ENCODE data around the gene NRL.

Gene NRL

DNA sequence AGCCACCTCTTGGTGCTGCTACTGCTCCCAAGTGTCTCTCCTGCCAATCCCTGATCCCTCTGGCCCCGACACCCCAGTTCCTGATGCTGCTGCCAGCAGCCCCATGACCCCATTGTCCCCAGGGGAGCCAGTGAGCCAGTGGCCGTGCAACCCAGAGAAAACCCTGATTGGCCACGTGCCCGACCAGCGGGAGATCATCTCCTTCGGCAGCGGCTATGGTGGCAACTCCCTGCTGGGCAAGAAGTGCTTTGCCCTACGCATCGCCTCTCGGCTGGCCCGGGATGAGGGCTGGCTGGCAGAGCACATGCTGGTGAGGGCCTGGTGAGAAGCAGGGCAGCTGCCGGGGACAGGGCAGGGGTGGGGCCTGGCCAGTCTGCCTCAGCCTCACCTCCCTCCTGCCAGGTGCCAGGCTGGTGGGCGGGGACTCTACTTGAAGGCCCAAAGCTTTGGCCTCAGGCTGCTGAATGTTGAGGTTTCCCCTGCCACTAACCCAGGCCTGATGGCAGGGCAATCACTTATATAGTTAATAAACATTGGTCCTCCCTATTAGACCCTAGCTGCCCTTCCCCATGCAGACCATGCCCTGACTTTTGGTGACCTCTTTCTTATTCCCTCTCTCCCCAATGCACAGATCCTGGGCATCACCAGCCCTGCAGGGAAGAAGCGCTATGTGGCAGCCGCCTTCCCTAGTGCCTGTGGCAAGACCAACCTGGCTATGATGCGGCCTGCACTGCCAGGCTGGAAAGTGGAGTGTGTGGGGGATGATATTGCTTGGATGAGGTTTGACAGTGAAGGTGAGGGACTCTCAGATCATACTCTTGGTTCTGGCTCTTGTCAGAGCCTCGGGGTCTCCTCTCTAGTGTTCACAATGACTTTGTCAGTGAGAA is 15.6 kb downstream of the NRL start:
- DNase-seq, result no peak

DNA sequence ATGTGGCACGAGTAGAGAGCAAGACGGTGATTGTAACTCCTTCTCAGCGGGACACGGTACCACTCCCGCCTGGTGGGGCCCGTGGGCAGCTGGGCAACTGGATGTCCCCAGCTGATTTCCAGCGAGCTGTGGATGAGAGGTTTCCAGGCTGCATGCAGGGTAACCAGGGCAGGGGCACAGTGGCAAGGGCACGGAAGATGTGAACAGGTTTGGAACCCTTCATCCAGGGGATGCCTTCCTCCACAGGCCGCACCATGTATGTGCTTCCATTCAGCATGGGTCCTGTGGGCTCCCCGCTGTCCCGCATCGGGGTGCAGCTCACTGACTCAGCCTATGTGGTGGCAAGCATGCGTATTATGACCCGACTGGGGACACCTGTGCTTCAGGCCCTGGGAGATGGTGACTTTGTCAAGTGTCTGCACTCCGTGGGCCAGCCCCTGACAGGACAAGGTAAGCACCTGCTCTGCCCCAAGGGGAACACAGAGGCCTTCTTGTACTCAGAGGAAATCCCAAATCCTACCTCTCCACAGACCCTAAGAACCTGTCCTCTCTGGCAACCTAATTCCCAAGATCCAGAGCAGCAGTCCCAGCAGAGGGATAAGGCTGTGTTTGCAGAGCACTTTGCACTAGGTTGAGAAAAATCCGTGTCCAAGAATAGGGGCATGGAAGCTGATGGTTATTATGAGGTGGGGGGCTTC is 16.4 kb downstream of the NRL start:
- DNase-seq, result no peak

GRCh38 chr14:24096545-24097181 is 18.1 kb downstream of the NRL start:
- DNase-seq, result no peak

DNA sequence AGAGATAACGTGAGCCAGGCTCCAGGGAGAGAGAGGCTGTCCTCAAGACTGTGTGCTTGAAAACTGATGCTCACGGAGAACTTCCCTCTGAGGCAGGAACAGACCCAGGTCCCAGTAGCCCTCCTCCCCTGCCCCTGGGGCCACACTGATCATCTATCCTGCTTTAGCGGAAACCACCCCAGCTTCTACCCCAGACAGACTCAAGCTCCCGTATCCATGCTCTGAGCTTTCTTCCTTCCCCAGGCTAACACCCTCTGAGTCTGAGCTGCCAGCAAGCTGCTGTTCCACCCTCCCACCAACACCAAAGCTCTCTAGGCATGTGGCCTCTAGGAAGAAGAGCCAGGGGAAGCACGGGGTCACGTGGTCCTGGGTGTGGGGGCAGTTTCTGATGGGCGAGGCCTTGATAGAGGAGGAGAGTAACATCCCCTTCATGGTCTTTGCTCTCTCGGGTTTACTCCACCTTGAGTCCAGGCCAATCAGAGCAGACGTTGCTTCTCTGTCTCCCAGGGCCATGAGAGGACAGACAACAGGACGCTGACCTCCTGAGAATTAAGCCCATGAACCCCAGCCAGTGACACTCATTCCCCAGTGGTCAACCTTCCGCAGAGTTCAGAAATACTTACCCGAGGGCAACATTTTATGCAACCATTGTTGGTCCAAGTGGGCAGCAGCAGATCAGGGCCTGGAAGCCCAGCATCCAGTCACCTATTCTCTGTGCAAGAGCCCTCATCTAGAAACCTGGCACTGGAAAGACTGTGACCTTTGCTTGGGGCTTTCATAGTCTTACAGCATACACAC is 19.3 kb downstream of the NRL start:
- peak; percentile 80 for DNase-seq

DNA sequence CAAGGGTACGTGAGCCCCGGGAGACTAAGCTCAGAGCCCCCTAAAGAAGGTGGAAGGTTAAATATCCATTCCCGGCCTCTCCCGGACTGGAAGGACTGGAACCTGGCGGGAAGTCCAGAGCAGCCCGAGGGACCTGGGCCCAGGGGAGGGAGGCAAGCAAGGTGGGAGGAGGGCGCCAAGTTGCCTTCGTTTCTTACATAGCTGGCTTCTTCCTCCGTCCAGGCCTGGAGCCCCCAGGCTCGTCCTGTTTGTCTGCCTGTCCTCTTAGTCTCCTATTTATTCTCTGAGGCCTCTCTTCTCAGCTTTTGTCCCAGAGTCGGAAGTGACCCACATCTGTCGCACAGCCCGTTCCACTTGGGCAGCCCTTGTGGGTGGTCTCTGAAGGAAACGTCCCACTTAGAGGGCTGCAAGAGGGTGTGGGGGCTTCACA is 19.9 kb downstream of the NRL start:
- DNase-seq, result no peak

DNA sequence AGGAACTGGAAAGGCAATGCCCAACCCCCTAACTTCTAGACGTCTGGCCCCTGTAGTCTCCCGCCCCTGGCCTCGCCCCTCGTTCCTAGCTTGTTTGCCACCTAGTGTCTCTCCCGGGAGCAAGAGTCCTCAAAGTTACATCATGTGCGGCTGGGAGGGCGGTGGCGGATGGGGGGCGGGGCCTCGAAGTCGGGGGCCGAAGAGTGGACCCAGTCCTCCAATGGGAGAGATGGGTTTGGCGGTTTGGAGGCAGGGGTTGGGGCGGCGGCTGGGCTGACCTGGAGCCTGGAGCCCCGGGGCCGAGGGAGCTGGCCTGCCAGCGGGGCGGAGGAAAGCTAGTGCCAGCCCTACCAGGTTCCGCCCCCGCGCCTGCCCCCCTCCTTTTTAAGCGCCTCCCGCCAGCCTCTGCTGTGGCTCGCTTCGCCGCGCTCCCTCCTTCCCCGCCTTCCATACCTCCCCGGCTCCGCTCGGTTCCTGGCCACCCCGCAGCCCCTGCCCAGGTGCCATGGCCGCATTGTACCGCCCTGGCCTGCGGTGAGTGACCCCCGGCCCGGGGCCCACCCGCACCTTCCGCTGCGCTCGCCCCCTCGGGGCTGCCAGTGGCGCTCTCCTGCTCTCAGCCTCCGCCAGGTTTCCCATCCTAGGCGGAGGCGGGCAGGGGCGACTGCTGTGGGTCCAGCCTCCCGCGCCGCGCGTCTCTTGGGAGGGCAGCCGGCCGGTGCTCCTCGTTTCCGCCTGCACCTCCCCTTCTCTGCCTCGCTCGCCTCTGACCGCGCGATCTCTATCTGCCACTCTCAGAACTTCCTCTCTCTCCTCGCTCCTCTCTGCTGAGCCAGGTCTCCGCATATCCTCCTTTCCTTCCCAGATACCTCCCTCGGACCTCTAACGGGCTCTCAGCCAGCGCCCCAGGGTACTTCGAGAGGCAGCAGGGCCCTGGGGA is 20.6 kb downstream of the NRL start, which contains the start of gene PCK2:
TSS of gene PCK2 (plus strand) at position 411 of the 940 bp plus-strand sequence. CDS start at position 506, 95 bp downstream.
- DNase-seq, result peak; percentile 99

DNA sequence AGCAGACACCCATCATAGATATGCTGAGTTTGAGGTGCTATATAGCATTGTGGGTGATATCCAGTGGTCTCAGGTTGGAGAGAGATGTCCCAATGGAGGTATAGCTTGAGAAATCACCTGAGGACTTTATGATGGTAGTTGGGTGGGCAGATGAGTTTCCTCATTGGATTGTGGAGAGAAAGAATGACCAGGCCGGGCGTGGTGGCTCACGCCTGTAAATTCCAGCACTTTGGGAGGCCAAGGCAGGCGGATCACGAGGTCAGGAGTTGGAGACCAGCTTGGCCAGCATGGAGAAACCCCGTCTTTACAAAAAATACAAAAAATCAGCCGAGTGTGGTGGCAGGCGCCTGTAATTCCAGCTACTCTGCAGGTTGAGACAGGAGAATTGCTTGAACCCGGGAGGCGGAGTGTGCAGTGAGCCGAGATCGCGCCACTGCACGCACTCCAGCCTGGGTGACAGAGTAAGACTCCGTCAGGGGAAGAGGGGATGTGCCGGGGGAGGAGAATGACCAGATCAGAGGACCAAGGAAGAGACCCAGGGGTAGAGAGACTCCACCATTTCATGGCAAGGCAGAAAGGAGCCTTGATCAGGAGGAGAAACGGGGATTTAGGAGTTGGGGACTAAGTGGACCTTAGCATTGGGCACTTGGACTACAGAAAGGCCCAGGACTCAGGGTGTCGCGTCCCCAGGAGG is 21.4 kb downstream of the NRL start:
- no peak for DNase-seq

GRCh38 chr14:24092505-24093206 is 22.1 kb downstream of the NRL start:
- no peak for DNase-seq

DNA sequence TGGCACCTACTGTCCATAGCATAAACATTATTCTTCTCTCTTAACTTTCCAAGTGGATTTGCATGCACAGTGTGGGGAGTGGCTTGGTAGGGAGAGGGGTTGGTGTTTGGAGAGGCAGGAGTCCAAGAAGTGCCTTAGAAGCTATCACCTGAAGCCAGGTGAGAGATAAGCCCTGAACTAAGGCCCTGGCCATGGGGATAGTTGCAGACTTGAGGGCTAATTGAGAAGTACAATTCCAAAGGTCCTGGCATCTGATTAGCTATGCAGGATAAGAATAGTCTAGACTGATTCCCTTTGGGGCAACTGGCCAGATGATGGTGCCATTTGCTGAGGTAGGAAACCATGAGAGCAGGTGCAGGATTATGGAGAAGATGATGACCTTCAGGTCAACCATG is 22.6 kb downstream of the NRL start:
- DNase-seq, result no peak

DNA sequence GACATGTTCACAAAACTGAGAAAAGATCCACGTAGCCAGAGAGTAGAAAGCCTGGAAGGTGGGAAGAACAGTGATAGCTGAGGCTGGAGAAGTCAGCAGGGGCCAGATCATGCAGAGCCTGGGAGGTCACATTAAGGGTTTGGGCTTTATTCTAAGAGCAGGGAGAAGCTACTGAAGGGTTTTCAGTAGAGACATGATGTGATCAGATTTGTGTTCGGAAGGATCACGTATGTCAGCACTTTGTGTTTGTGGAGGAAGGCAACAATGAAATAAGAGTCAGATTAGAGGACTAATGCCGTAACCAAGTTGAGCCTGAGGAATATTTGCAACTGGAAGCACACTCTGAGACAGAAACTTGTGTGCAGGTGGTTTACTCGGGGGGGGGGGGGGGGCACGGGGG is 24.9 kb downstream of the NRL start:
- no peak for DNase-seq

GRCh38 chr14:24088095-24088494 is 26.7 kb downstream of the NRL start:
- DNase-seq, result no peak

GRCh38 chr14:24087004-24087403 is 27.7 kb downstream of the NRL start:
- DNase-seq, result no peak

- DNase-seq, result no peak
Measured at GRCh38 chr14:24086193-24086955, 28.4 kb downstream of the NRL start.

GRCh38 chr14:24085215-24085614 is 29.5 kb downstream of the NRL start:
- no peak for DNase-seq

GRCh38 chr14:24084440-24084839 is 30.3 kb downstream of the NRL start:
- DNase-seq, result no peak

GRCh38 chr14:24083462-24083861 is 31.3 kb downstream of the NRL start:
- no peak for DNase-seq

GRCh38 chr14:24082411-24083080 is 32.2 kb downstream of the NRL start:
- no peak for DNase-seq

DNA sequence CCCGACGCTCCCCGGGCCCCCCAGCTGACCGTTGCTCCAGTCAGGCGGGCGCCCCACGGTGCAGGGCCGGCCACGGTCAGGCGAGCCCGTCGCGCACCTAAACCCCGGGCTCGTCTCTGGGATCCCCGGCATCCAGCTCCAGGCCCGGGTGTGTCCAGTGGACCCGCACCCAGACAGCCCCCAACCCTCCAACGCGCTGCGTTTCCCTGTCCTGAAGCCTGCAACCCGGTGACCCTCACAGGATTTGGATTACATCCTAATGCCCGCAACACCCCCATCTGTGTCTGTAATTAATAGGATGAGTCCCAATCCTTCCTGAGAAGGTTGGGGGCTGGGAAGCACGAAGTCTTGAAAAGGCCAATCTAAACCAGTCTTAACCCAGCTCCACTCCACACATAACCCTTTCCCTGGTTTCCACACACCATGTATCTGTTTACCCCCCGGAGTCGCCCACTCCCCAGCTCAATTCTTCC is 33.0 kb downstream of the NRL start:
- no peak for DNase-seq
